GM12875 (cell line): Measurements from ENCODE around the gene LMO1.

Experiments used
- H3K4me3 ChIP-seq: one replicate; pipeline ENCODE4 v1.5.1; 2011; ENCODE audit warnings: low read depth, low read length, control low read depth
- CTCF ChIP-seq: IDR thresholded peaks from 2 replicates; pipeline ENCODE4 v1.5.1; 2011; ENCODE audit warnings: low read depth, mild to moderate bottlenecking, control low read depth, inconsistent platforms, low read length, moderate library complexity, borderline replicate concordance; ENCODE audit not compliant: insufficient read depth

The LMO1 gene

GRCh38 chr11:8220261-8221045, 43.2 kb downstream of the LMO1 start:
- H3K4me3 ChIP-seq: no peak overlapping the region
- TF ChIP-seq CTCF: no peak

- peak; percentile 77 for TF ChIP-seq CTCF
- H3K4me3 ChIP-seq: no peak overlapping the region
Observed at GRCh38 chr11:8219257-8220021, 44.2 kb downstream of the LMO1 start.

- no peak overlapping the region for H3K4me3 ChIP-seq
- no peak for TF ChIP-seq CTCF
Observed at GRCh38 chr11:8218840-8219239, 44.8 kb downstream of the LMO1 start.

GRCh38 chr11:8218409-8218808, 45.3 kb downstream of the LMO1 start:
- TF ChIP-seq CTCF: no peak

GRCh38 chr11:8217926-8218325, 45.8 kb downstream of the LMO1 start:
- TF ChIP-seq CTCF: no peak
- H3K4me3 ChIP-seq: no peak overlapping the region

More at GRCh38 chr11:8218409-8218808, 45.3 kb downstream of the LMO1 start:
- H3K4me3 ChIP-seq: no peak overlapping the region

GRCh38 chr11:8217136-8217535, 46.5 kb downstream of the LMO1 start:
- TF ChIP-seq CTCF: no peak
- H3K4me3 ChIP-seq: no peak overlapping the region
